Neural crest cell (in vitro differentiated cells): ENCODE results near the gene SYNGR4. TPM values are rescaled to one million over a fixed set of nuclear protein-coding genes. Genes with fewer than 3 reads are reported as not detected.

Source experiments
- DNase-seq: peaks from one replicate; pipeline ENCODE4 v3.0.0; 2021; ENCODE audit warnings: low read depth, mixed read lengths, low spot score
- H3K27ac Mint-ChIP-seq: one replicate; pipeline ENCODE4 v1.8.0; 2021; ENCODE audit warnings: mild to moderate bottlenecking, mixed read lengths; ENCODE audit not compliant: unreplicated experiment
- H3K27me3 Mint-ChIP-seq: 2 replicates; pipeline ENCODE4 v1.8.0; 2021; ENCODE audit warnings: low read depth, mild to moderate bottlenecking, mixed read lengths
- H3K36me3 Mint-ChIP-seq: 2 replicates; pipeline ENCODE4 v1.8.0; 2021; ENCODE audit warnings: low read depth, mild to moderate bottlenecking, mixed read lengths
- H3K4me1 Mint-ChIP-seq: 2 replicates; pipeline ENCODE4 v1.8.0; 2021; ENCODE audit warnings: mixed read lengths
- H3K4me3 Mint-ChIP-seq: one replicate; pipeline ENCODE4 v1.8.0; 2021; ENCODE audit warnings: mild to moderate bottlenecking, mixed read lengths
- H3K9me3 Mint-ChIP-seq: 2 replicates; pipeline ENCODE4 v1.8.0; 2021; ENCODE audit warnings: mixed read lengths
- CTCF ChIP-seq: fragments of 200-600 bp; sonication (generic); conservative IDR thresholded peaks from 2 replicates; pipeline ENCODE4 v1.5.0; 2021; ENCODE audit warnings: antibody characterized with exemption, mild to moderate bottlenecking
- total RNA-seq: library from RNA; stranded (reverse); gene quantifications from 2 replicates; pipeline ENCODE4 v1.2.1, GENCODE V29; 2021

SYNGR4 gene
- total RNA-seq, 1 donor from 2014 or later = not detected

GRCh38 chr19:48344892-48345291 is 19.3 kb upstream of the SYNGR4 start:
- Mint-ChIP-seq H3K27ac (no peak overlapping the region), H3K9me3 (no peaks in the 10 kb centered on the region), H3K27me3 (peaks cover 11% of the 10 kb centered on the region), H3K4me3 (no peak overlapping the region), H3K4me1 (no peaks in the 10 kb centered on the region), H3K36me3 (no peaks in the 10 kb centered on the region)
- no peak for DNase-seq
- TF ChIP-seq CTCF = no peak

DNA sequence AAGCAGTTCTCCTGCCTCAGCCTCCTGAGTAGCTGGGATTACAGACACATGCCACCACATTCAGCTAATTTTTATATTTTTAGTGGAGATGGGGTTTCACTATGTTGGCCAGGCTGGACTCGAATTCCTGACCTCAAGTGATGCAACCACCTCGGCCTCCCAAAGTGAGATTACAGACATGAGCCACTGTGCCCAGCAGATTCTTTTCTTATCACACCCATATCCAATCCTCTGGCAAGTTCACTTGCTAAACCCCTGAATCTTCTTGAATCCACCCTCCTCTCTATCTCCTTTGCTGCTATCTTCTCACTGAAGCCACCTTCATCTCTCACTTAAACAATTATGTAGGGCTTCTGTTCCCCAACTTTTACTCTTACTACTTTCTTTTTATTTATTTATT is 18.0 kb upstream of the SYNGR4 start:
- no peaks in the 10 kb centered on the region for H3K9me3 Mint-ChIP-seq
- peaks cover 3% of the 10 kb centered on the region for H3K4me1 Mint-ChIP-seq
- H3K36me3 Mint-ChIP-seq = no peaks in the 10 kb centered on the region
- no peak for TF ChIP-seq CTCF
- H3K4me3 Mint-ChIP-seq = no peak overlapping the region
- no peak overlapping the region for H3K27ac Mint-ChIP-seq
- DNase-seq = no peak
- H3K27me3 Mint-ChIP-seq = peaks cover 14% of the 10 kb centered on the region

DNA sequence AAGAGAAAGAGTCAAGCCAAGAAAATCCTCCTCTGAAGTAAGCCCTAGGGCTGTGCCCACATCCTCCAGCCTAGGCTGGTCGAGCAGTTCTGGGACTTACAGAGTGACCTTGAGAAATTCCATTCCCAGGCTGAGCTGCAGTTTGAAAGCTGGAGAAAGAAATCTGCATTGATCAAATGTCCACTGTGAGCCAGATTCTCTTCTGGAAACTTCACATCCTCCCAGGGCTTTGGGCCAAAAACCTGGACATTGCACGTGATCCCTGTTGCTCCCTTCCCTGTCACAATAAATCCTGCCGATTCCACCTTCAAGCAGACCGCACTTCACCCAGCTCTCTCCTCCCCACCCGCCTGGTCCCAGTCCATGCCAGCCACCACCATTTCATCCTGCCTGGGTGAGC is 16.1 kb upstream of the SYNGR4 start:
- Mint-ChIP-seq H3K9me3 (no peaks in the 10 kb centered on the region), H3K27me3 (peaks cover 21% of the 10 kb centered on the region), H3K27ac (peak overlapping the region; percentile 86), H3K4me1 (peaks cover 4% of the 10 kb centered on the region), H3K4me3 (no peak overlapping the region), H3K36me3 (no peaks in the 10 kb centered on the region)
- DNase-seq = no peak
- TF ChIP-seq CTCF = no peak

DNA sequence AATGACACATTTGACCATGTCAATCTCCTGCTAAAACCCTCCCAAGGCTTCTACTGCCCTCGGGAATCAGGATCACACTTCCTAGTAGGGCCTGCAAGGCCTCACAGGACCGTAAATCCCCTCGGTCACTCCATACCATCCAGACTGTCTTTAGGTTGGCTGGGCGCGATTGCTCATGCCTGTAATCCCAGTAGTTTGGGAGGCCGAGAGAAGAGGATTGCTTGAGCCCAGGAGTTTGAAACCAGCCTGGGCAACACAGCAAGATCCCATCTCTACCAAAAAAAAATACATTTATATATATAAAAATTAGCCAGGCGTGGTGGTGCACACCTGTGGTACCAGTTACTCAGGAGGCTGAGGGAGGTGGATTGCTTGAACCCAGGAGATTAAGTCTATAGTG is 15.4 kb upstream of the SYNGR4 start:
- Mint-ChIP-seq H3K9me3 (no peaks in the 10 kb centered on the region), H3K4me1 (peaks cover 8% of the 10 kb centered on the region), H3K27ac (no peak overlapping the region), H3K27me3 (peaks cover 26% of the 10 kb centered on the region), H3K36me3 (no peaks in the 10 kb centered on the region), H3K4me3 (no peak overlapping the region)
- TF ChIP-seq CTCF = no peak
- DNase-seq = no peak

GRCh38 chr19:48350856-48351255 is 13.3 kb upstream of the SYNGR4 start:
- no peak overlapping the region for H3K27ac Mint-ChIP-seq
- no peak for TF ChIP-seq CTCF

DNA sequence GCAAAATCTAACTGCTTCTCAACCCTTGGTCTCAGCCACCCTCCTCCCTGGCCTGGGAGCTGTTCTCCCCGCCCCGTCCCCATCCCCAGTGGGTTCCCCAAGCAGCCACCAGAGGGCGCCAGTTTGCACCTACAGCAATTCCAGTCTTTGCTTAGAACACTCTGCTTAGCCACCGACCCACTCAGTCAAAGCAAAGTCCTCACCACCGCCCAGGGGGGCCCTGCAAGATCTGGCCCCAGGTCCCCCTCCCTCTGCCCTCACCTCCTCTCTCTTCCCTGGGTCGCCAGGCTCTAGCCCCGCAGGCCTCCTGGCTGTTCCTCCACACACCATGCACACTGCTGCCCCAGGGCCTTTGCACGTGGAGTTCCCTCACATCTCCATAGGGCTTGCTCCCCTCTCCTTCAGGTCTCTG is 12.8 kb upstream of the SYNGR4 start:
- Mint-ChIP-seq H3K27me3 (peaks cover 36% of the 10 kb centered on the region), H3K9me3 (no peaks in the 10 kb centered on the region), H3K4me3 (no peak overlapping the region), H3K4me1 (peaks cover 27% of the 10 kb centered on the region), H3K36me3 (no peaks in the 10 kb centered on the region), H3K27ac (no peak overlapping the region)
- peak; percentile 85 for DNase-seq
- peak; percentile 78 for TF ChIP-seq CTCF

More at GRCh38 chr19:48350856-48351255, 13.3 kb upstream of the SYNGR4 start:
- DNase-seq = no peak
- no peak overlapping the region for H3K4me3 Mint-ChIP-seq
- H3K36me3 Mint-ChIP-seq = no peaks in the 10 kb centered on the region
- peaks cover 33% of the 10 kb centered on the region for H3K27me3 Mint-ChIP-seq
- peaks cover 25% of the 10 kb centered on the region for H3K4me1 Mint-ChIP-seq
- H3K9me3 Mint-ChIP-seq = no peaks in the 10 kb centered on the region
